Measurements from ENCODE around the gene DNAI4. TPM values are rescaled to one million over a fixed set of nuclear protein-coding genes. Genes with fewer than 3 reads are reported as not detected.
"Not testable (repeated sequence)": the region's sequence is repeated elsewhere in the genome, so short reads cannot be mapped to it uniquely, and the experiment has no call there.

The DNAI4 gene
- total RNA-seq, 6 experiments from 2014 or later: 1.3 to 4.3 (median 3.4) TPM

GRCh38 chr1:66831529-66832239 is 93.0 kb downstream of the DNAI4 start:
- no peak overlapping the region for H3K4me3 Mint-ChIP-seq
- no peaks in the 10 kb centered on the region for H3K9me3 Mint-ChIP-seq
- DNase-seq: peak; percentile 2
- H3K27me3 Mint-ChIP-seq (ENCODE audit: insufficient read depth): peaks cover 4% of the 10 kb centered on the region; the same call in 1 of the 2 replicates
- no peaks in the 10 kb centered on the region for H3K36me3 Mint-ChIP-seq (ENCODE audit: low read depth)
- TF ChIP-seq CTCF (IDR thresholded peaks at IDR 0.05): no peak
- H3K4me1 Mint-ChIP-seq (ENCODE audit: low read depth): peaks cover 7% of the 10 kb centered on the region; the same call in 1 of the 2 replicates
- H3K27ac Mint-ChIP-seq: no peak overlapping the region

- no peaks in the 10 kb centered on the region for H3K4me1 Mint-ChIP-seq (ENCODE audit: low read depth)
- H3K9me3 Mint-ChIP-seq: no peaks in the 10 kb centered on the region
- no peak for DNase-seq
- H3K27ac Mint-ChIP-seq: no peak overlapping the region
- no peak for TF ChIP-seq CTCF (IDR thresholded peaks at IDR 0.05)
- no peak overlapping the region for H3K4me3 Mint-ChIP-seq
- peaks cover 3% of the 10 kb centered on the region; the same call in 1 of the 2 replicates for H3K27me3 Mint-ChIP-seq (ENCODE audit: insufficient read depth)
- no peaks in the 10 kb centered on the region for H3K36me3 Mint-ChIP-seq (ENCODE audit: low read depth)
Measured at GRCh38 chr1:66824771-66825170, 99.9 kb downstream of the DNAI4 start.

GRCh38 chr1:66809736-66810326 is 114.8 kb downstream of the DNAI4 start:
- Mint-ChIP-seq H3K36me3 (ENCODE audit: low read depth) (no peaks in the 10 kb centered on the region), H3K27me3 (ENCODE audit: insufficient read depth) (no peaks in the 10 kb centered on the region; the same call in none of the 2 replicates), H3K4me3 (no peak overlapping the region), H3K9me3 (no peaks in the 10 kb centered on the region), H3K27ac (no peak overlapping the region), H3K4me1 (ENCODE audit: low read depth) (no peaks in the 10 kb centered on the region)
- no peak for TF ChIP-seq CTCF (IDR thresholded peaks at IDR 0.05)
- peak; percentile 13 for DNase-seq

GRCh38 chr1:66809245-66809644 is 115.4 kb downstream of the DNAI4 start:
- DNase-seq: no peak
- no peaks in the 10 kb centered on the region for H3K36me3 Mint-ChIP-seq (ENCODE audit: low read depth)
- TF ChIP-seq CTCF (IDR thresholded peaks at IDR 0.05): no peak
- no peak overlapping the region for H3K4me3 Mint-ChIP-seq
- H3K4me1 Mint-ChIP-seq (ENCODE audit: low read depth): no peaks in the 10 kb centered on the region
- H3K27ac Mint-ChIP-seq: no peak overlapping the region
- no peaks in the 10 kb centered on the region; the same call in none of the 2 replicates for H3K27me3 Mint-ChIP-seq (ENCODE audit: insufficient read depth)
- H3K9me3 Mint-ChIP-seq: no peaks in the 10 kb centered on the region

GRCh38 chr1:66795839-66796238 is 128.8 kb downstream of the DNAI4 start:
- H3K27me3 Mint-ChIP-seq (ENCODE audit: insufficient read depth); H3K27ac Mint-ChIP-seq; DNase-seq; H3K36me3 Mint-ChIP-seq (ENCODE audit: low read depth); H3K4me1 Mint-ChIP-seq (ENCODE audit: low read depth); H3K9me3 Mint-ChIP-seq; H3K4me3 Mint-ChIP-seq: not testable (repeated sequence)
